Measurements from ENCODE around the gene HHATL.

The HHATL gene

DNA sequence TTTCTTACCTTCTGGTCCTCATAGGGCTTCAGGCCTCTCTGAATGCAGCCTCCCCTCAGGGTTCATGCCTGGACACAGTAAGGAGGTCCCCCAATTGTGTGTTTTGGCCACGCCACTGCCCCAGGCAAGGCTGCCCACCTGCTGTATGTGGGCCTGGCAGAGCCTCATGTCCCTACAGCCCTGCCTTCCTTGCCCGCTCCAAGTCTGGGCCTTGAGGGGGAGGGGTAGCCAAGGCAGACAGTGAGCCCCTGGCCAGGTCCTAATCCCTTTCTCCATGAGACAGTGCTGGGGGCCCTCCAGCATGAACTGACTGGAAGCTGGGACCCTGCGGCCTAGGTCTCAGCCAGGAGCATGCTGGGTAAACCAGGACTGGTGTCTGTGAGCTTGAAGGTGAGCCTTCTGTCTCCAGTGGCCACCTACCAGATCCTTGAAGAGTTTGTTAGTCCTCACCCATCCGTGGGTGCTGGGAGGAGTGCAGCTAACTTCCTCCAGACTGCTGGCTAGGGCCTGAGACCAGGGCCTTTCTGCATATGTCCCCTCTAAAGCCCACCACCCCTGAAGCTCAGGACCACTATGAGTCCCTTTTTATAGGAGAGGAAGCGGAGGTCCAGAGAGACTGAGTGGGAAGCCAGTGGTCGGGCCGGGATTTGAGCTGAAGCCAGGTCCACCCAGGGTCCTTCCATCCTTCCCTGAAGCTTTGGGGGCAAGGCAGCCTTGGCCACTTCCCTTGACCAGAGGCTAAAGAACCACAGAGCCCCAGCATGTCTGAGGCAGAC, 40.4 kb downstream of the HHATL start:
- DNase-seq = no peak

DNA sequence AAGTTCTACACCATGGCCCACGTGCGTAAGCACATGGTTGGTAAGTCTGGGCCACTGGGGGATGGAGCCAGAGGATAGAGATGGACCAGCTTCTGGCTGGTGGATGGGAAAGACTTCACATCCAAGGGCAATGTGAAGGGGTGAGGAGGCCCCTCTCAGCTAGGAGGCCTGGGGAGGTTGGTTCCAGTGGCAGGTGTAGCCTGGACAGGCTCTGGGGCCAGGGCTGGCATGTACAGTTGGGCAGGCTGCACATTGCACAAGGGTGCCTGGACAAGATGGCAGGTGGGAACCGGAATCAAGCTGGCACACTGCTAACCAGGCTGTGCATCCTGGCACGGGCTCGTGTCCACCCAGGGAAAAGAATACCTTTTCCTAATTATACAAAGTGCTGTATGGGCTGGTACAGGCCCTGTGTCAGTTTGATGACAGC, 41.0 kb downstream of the HHATL start:
- no peak for DNase-seq

DNA sequence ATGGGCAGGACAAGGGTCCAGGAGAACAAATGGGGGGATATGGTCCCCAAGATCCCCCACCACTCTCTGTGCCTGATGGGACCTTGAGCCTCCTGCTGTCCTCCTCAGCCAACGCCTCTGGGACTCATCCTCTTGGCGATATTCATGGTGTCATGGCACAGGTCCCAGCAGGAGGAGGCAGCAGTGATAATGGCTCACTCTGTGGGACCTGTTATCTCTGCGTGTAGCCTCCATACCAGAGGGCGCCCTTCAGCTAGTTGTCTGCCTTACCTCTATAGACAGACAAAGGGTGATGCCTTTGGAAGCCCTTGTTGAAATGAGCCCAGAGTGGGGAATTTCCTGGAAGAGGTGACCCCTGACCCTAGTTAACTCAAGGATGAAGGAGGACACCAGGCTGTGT, 41.7 kb downstream of the HHATL start:
- no peak for DNase-seq

DNA sequence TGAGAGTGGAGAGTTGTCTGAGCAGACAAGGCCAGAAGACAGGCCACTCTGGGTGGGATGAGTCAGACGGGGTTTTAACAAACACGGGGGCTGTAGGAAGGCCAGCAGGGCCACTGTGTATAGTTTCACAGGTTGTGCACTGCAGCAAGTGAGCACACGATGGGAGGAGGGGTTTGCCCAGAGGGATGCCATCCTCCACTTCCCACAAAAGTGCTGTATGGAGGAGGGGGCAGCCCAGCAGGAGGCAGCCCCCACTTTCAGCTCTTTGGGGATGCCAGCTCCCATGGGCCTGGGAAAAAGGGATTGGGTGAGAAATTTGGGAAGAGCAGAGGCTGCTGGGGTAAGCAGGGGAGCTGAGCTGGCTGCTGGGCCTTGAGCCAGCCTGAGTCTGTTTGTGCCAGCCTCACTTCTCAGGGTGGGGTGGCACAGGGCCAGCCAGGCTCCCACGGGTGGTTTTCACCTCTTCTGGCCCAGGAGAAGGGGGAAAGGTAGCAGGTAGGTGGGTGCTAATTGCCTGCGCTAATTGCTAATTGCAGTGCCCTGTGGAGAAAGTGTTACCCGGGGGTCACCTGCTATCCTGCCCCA, 42.4 kb downstream of the HHATL start:
- no peak for DNase-seq

DNA sequence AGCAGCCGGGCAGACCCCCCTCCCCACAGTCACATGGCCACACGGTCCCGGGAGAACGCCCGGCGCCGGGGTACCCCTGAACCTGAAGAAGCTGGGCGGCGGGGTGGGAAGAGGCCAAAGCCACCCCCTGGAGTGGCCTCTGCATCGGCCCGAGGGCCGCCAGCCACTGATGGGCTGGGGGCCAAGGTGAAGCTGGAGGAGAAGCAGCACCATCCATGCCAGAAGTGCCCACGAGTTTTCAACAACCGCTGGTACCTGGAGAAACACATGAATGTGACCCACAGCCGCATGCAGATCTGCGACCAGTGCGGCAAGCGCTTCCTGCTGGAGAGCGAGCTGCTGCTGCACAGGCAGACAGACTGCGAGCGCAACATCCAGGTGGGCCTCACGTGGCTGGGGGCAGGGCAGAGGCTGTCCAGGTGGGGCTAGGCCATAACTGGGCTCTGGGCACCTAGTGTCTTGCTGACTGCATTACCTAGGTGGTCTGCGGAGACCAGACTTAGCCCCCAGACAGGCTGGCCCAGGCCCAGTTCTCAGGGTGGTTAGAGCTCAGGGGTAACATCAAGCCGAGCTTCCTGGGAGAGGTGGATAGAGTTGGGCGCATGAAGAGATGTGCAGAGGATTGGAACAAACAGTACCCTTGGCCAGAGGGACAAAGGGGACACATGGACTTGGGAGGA, 43.0 kb downstream of the HHATL start:
- no peak for DNase-seq

DNA sequence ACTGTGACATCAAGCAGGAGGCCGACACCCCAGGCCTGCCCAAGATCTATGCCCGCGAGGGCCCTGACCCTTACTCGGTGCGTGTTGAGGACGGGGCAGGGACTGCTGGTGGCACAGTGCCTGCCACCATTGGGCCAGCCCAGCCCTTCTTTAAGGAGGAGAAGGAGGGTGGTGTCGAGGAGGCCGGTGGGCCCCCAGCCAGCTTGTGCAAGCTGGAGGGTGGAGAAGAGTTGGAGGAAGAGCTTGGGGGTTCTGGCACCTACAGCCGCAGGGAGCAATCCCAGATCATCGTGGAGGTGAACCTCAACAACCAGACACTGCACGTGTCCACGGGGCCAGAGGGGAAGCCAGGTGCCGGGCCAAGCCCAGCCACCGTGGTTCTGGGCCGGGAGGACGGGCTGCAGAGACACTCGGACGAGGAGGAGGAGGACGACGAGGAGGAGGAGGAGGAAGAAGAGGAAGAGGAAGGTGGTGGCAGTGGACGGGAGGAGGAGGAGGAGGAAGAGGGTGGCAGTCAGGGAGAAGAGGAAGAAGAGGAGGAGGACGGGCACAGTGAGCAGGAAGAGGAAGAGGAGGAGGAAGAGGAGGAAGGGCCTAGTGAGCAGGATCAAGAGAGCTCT, 43.7 kb downstream of the HHATL start:
- no peak for DNase-seq

DNA sequence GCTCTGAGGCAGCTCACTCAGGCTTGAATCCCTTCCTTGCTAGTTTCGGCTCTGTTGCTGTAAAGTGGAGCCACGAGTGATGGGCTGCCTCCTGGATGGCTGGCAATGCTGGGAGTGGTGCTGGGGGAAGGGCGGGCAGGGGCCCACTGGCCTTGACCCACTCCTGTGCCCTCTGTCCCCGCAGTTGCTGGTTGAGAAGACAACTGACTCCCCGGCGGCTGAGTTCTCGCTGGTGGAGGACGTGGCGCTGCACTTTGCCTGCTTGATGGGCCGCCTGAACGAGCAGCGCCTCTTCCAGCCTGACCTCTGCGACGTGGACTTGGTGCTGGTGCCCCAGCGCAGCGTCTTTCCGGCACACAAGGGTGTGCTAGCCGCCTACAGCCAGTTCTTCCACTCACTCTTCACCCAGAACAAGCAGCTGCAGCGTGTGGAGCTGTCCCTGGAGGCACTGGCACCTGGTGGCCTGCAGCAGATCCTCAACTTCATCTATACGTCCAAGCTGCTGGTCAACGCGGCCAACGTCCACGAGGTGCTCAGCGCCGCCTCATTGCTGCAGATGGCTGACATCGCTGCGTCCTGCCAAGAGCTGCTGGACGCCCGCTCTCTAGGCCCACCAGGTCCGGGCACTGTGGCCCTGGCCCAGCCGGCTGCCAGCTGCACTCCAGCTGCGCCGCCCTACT, 44.4 kb downstream of the HHATL start:
- no peak for DNase-seq

DNA sequence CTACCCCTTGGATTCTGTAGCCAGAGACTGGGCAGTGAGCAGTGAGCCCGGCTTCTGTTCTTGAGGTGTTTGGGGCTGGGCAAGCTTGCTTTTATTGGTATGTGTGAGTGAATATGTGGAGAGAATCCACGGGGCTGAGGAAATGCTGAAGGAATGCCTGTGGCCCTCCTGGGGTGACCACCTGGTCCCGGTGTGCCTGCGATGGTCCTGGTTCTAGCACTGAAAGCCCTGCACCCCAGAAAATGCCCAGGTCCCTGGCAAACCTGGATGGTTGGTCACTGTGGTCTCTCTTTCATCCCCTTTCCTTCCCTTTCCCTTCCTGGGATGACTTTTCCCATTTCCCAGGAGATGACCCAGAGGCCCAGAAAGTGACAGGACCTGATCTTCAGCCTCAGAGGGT, 44.9 kb downstream of the HHATL start:
- no peak for DNase-seq

DNA sequence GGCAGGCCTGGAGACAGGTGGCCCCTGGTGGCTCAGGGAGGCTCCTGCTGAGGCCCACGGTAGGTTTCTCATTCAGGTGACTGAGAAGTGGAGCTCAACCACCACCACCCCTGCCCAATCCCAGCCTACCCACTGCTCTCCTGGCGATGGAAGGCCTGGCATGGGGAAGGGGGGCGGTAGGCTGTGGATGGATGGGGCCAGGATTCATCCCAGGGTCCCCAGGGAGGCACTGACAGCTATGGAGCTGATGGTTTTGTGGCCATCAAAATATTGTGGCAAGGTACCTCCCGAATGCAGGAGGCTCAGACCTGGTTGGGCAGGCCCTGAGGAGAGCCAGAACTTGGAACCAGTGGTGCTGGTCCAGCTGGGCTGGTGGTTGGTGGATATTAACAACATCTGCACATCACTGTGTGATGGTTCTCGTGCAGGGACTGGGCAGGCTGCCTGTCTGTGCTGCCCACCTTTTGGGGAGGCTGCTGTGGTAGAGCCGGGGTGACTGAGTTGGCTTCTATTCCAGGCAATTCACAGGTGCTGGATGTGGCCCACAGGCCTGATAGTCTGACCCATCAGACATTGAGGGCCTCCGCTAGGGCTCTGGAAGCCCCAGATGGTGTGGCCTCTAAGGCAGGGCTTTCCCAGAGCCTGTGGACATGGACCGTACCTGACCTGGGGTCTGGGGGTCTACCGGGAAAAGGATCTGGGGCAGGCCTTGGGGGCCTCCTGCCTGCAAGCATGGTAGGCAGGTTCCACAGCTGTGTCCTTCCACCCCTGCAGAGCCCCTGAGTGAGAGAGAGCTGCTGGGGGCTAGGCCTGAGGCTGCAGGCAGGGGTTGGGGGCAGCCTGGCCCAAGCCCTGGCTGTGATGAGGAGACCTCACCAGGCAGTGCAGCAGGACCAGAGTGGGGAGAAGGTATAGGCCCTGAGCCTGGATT, 45.7 kb downstream of the HHATL start:
- DNase-seq = no peak

DNA sequence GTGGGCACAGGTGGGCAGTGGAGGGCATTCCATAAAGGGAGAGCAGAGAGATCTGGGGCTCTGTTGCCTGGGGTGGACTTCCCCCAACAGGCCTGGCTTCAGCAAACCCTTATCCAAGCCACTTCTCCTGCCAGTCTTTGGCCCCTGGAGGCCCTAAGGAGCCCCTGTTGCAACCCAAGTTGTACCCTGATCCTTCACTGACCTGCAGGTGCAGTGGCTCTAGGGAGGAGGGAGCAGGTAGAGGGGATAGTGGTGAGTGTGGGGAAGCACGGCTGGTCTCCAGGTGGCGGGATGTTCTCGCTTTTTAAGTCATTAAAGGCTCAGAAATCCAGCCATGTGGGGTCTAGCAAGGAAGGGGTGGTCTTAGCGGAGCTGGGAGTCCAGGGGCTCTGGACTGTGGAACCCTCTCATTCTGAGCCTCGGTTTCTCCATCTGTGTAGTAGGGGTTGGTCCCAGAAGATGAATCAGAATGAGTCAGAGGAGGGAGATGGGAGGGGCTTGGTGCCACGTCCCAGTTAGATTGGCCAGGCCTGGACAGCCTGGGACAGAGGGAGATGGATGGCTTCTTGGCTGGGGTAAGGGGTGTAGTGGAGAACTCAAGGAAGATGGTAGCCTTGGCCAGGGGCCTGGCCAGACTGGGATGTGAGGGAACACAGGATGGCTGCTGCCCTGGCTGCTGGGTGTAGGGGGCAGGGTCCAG, 46.5 kb downstream of the HHATL start:
- no peak for DNase-seq

DNA sequence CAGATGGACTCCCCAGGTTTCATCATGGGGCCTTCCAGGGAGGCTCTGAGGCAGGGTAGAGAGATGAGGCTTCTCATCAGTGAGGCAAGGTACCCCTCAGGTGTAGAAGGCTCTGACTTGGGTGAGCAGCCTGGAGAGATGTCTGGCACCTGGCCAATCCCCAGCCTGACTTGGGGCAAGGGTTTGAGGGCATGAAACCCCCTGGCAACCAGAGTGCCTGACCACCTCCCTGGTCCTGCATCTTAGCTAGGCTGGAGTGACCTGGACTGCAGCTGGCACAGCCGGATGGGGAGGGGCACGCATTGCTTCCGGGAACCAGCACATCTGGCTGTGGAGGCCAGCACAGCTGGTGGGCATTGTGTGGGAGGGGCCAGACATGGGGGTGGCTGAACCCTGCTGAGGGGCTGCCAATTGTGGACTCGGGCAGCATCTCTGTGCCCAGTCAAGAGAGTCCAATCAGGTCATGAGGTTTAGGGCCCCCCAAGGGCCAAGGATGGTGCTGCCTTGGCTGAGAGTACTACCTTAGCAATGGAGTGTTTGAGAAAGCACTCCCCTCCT, 47.2 kb downstream of the HHATL start:
- no peak for DNase-seq

DNA sequence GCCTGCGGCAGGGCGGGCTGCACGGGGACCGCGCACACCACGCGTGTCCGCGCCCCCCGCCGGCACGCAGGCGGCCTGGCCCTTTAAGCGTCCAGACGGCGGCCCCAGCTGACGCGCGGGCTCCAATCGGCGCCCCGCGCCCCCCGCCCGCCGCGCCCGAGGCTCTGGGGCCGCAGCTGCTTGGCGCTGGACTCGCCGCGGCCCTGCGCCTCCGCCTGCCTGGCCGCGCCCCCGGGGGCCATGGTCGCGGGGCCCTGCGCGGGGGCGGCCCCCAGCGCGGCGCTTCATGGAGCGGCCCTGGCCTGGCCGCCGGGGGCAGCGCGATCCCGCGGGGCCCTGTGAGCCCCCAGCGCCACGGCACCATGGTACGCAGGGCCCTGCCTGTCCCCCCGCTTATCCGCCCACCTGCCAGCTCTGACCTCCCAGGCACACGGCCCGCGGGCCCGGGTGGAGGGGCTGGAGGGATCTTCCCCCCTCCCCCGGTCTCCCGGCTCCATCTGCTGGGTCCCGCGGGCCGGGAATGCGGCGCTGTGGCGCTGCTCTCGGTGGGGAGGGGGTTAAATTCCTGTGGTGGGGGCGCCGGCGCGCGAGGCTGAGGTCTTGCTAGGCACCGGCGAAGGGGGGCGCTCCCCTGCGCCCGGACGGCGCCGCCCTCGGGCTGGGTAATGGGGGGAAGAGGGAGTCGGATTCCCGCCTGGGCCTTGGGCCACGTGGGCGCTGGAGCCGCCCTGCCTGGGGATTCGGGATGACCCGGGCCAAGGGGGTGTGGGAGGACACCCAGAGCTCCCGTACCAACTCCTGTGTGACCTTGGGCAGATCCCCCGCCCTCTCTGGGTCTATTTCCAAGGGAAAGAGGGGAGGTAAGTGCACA, 48.0 kb downstream of the HHATL start:
- peak; percentile 42 for DNase-seq

DNA sequence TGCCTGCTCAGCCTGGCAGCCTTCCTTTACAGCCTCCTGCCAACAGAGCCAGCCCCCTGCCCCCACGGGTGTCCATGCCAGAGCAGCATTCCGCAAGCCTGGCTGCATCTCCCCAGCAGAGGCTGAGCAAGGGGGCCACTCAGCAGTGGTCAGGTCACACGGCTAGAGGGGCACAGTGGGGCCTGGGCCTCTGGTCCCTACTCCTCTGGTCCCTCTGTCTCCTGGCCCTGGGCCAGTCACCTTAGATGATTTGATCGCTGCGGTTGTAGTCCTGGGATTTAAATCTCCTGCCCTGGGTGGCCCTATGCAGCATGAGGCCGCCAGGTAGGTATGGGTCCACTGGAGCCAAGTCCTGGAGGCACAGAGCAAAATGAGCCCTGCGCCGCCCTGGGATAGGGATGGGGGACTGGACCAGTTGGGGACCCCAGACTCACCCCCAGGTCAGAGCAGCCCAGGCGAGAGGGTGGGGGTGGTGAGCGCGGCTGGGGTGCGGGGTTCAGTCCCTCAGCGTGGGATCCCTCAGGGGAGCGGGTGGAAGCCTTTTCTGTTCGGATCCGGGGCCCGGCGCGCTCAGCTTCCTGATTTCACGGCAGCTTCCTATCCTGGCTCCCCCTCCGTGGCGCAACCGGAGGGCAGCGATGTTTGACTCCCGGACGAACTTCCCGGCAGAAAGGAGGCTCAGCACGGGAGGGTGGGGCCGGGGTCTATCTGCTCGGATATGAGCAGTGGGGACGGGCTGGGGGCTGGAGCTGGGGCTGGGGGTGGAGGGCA, 48.9 kb downstream of the HHATL start, which contains the start of gene ZBTB47:
Gene ZBTB47, plus strand, starts transcription at position 138 of the 771 bp plus-strand sequence. CDS start 4,659 bp downstream, outside the sequence.
- peak; percentile 72 for DNase-seq

DNA sequence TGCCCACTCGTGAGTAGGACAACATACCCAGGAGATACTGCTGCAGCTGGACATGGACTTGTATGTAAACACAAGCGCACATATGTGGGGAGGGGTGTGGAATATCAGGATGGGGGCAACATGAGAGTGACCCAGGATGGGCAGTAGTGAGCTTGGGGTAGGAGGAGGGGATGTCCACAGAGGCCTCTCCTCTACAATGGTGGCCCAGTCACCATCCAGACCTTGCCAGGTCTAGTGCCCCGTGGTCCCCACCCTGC, 49.4 kb downstream of the HHATL start:
- no peak for DNase-seq

DNA sequence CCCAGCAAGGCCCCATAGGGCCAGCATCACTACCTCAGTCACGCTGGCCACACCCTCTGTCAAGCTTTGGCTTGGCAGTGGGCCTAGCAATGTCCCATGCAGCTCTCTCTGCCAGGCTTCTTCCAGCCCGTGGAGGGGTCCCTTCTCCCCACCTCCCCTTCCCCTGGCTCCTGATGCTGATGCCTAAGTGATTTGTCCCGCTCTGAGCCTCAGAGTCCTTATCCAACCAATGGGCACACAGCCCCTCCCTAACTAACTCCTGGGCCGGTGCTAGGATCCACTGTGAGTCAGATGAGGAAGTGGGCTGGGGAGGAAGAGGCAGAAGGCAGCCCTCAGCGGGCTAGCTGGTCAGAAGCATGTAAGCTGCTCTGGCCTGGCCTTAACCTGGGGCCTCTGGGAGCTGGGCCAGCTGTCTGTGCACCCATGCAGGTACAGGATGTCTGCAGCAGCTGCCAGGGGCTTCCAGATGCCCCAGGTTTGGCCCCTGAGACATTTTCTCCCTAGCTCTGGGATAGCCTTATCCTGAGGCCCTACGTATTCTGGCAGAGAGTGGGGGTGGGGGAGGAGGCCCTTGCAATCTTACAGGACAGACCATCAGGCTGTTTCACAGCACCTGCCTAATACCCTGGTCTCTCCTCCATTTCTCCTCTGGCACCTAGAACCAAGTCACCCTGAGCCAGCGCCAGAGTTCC, 49.8 kb downstream of the HHATL start:
- peak; percentile 76 for DNase-seq

DNA sequence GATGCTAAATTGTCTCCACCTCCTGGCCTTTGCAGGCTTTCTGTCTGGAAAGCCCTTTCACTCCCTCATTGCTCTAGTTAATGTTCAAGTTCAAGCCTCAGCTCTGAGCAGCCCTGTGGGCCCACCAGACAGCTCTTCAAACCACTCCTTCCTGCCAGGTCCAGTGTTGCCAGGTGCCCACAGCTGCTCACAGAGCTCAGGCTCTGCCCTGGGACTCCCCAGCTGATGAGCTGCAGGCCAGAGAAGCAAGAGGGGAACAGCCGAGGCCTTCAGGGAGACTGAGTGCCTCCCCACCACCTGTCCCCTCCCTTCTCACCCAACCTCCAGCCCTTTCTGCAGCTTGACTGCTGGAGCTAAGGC, 50.4 kb downstream of the HHATL start:
- no peak for DNase-seq

DNA sequence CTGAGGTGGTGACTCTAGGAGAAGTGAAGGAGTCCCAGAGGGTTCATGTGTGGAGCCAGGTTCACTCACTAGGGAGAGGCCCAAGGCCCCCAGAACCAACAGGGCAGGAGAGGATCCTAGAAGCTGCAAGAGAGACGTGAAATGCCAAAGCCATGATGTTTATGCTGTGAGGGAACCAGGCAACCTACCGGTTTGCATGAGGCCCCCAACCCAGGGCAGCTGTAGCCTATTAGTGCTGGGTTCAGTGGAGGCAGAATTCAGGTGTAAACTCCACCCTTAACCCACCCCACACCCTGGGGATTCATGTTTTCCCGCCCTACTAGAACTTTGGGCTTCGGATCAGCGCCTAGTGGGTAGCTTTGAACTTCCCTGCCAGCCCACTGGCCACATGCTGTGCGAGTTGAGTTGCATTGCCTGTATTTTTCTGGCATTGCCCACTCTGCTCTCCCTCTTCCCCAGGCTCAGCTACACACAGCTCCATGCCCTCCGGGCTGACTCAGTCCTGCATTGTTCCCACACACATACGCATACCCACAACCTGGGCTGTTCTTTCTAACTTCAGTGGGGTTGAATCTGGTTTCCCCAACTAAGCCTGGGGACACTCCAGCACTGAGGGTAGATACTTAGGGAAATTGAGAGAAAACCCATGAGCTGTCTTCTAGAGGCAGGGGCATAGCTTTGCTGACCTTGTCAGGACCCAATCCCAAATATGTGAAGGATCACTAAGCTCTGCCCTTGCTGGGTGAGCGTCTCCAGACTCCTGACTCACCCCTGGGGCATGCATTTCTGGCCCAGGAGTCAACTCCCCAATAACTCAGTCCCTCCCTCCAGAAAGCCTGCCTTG, 51.1 kb downstream of the HHATL start:
- DNase-seq = no peak

DNA sequence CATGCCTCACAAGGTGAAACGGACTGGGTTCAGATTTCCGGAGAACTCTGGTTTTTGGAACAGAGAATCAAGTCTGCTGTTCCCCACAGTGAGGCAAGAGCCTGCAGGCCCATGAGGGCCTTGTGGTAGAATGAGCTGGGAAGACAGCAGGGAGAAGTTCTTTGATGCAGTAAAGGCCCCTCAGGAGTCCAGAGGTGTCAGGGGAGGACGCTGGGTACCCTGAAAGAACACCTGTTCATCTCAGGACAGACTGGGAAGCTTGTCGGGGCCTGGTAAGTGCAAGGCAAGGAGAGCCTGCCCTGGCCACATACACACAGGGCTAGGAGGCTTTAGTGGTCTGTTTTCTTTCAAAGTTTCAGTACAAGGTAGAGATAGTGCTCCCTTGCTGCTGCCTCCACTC, 52.8 kb downstream of the HHATL start:
- no peak for DNase-seq

Measured in suppressor macrophage treated with lipopolysaccharide for 4 hours (primary cell).